K562 (cell line): Measurements from ENCODE around the gene KCNJ11.

Experiments used
- EGR1 ChIP-seq: fragments of 450-650 bp; conservative IDR thresholded peaks from 2 replicates; pipeline ENCODE4 v1.6.1; 2017; ENCODE audit warnings: mild to moderate bottlenecking
- NONO ChIP-seq, 2 experiments: fragments of 200-400 bp in 1 of 2; fragments of 450-650 bp in 1 of 2; formaldehyde crosslinking in 1 of 2; IDR thresholded peaks; 2 replicates each; pipeline ENCODE4 v1.6.1; 2017; ENCODE audit warnings: low read depth in 2 of 2, mild to moderate bottlenecking in 2 of 2, moderate library complexity in 2 of 2, low read length in 1 of 2
- RFX1 ChIP-seq: fragments of 450-650 bp; IDR thresholded peaks from 2 replicates; pipeline ENCODE4 v1.6.1; 2016; ENCODE audit warnings: mild to moderate bottlenecking, moderate library complexity
- ZC3H4 ChIP-seq: sonication (generic); formaldehyde crosslinking; IDR thresholded peaks from 2 replicates; pipeline ENCODE4 v1.9.0; 2021; ENCODE audit warnings: missing genetic modification reagents, borderline replicate concordance
- ZNF707 ChIP-seq: fragments of 250-450 bp; sonication (Bioruptor Pico); conservative IDR thresholded peaks from 2 replicates; pipeline ENCODE4 v1.8.0; 2022; ENCODE audit warnings: inconsistent platforms, mild to moderate bottlenecking, moderate library complexity
- TF ChIP-seq, protein P1 (sequence below): sonication (generic); formaldehyde crosslinking; IDR thresholded peaks from 2 replicates; pipeline ENCODE4 v1.9.0; 2022; ENCODE audit warnings: mild to moderate bottlenecking, missing genetic modification reagents
- TF ChIP-seq, protein P2 (sequence below): sonication (generic); formaldehyde crosslinking; IDR thresholded peaks from 2 replicates; pipeline ENCODE4 v1.8.1; 2023; ENCODE audit warnings: mild to moderate bottlenecking, missing genetic modification reagents
- TF ChIP-seq, protein P3 (sequence below): sonication (generic); formaldehyde crosslinking; IDR thresholded peaks from 2 replicates; pipeline ENCODE4 v1.8.1; 2022; ENCODE audit warnings: missing genetic modification reagents
- TF ChIP-seq, protein P4 (sequence below): fragments of 450-650 bp; IDR thresholded peaks from 2 replicates; pipeline ENCODE4 v1.7.0; 2016; ENCODE audit warnings: borderline replicate concordance
- TF ChIP-seq, protein P5 (sequence below), 2 experiments: fragments of 450-650 bp; IDR thresholded peaks; 2 replicates each; pipeline ENCODE4 v1.6.1; 2016

GRCh38 chr11:17376493-17376892, 12.0 kb downstream of the KCNJ11 start:
- TF ChIP-seq ZC3H4 (CRISPR knock-in tag) = no peak
- no peak for TF ChIP-seq RFX1
- TF ChIP-seq, protein P1, sequence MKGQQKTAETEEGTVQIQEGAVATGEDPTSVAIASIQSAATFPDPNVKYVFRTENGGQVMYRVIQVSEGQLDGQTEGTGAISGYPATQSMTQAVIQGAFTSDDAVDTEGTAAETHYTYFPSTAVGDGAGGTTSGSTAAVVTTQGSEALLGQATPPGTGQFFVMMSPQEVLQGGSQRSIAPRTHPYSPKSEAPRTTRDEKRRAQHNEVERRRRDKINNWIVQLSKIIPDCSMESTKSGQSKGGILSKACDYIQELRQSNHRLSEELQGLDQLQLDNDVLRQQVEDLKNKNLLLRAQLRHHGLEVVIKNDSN (CRISPR knock-in tag) = no peak
- TF ChIP-seq, protein P2, sequence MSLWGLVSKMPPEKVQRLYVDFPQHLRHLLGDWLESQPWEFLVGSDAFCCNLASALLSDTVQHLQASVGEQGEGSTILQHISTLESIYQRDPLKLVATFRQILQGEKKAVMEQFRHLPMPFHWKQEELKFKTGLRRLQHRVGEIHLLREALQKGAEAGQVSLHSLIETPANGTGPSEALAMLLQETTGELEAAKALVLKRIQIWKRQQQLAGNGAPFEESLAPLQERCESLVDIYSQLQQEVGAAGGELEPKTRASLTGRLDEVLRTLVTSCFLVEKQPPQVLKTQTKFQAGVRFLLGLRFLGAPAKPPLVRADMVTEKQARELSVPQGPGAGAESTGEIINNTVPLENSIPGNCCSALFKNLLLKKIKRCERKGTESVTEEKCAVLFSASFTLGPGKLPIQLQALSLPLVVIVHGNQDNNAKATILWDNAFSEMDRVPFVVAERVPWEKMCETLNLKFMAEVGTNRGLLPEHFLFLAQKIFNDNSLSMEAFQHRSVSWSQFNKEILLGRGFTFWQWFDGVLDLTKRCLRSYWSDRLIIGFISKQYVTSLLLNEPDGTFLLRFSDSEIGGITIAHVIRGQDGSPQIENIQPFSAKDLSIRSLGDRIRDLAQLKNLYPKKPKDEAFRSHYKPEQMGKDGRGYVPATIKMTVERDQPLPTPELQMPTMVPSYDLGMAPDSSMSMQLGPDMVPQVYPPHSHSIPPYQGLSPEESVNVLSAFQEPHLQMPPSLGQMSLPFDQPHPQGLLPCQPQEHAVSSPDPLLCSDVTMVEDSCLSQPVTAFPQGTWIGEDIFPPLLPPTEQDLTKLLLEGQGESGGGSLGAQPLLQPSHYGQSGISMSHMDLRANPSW (CRISPR knock-in tag) = no peak
- TF ChIP-seq, protein P3, sequence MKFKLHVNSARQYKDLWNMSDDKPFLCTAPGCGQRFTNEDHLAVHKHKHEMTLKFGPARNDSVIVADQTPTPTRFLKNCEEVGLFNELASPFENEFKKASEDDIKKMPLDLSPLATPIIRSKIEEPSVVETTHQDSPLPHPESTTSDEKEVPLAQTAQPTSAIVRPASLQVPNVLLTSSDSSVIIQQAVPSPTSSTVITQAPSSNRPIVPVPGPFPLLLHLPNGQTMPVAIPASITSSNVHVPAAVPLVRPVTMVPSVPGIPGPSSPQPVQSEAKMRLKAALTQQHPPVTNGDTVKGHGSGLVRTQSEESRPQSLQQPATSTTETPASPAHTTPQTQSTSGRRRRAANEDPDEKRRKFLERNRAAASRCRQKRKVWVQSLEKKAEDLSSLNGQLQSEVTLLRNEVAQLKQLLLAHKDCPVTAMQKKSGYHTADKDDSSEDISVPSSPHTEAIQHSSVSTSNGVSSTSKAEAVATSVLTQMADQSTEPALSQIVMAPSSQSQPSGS (CRISPR knock-in tag) = no peak
- TF ChIP-seq, protein P4, sequence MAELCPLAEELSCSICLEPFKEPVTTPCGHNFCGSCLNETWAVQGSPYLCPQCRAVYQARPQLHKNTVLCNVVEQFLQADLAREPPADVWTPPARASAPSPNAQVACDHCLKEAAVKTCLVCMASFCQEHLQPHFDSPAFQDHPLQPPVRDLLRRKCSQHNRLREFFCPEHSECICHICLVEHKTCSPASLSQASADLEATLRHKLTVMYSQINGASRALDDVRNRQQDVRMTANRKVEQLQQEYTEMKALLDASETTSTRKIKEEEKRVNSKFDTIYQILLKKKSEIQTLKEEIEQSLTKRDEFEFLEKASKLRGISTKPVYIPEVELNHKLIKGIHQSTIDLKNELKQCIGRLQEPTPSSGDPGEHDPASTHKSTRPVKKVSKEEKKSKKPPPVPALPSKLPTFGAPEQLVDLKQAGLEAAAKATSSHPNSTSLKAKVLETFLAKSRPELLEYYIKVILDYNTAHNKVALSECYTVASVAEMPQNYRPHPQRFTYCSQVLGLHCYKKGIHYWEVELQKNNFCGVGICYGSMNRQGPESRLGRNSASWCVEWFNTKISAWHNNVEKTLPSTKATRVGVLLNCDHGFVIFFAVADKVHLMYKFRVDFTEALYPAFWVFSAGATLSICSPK = no peak
- TF ChIP-seq NONO (IDR thresholded peaks at IDR 0.05; ENCODE audit: low read depth in 2 of 2, low read length in 1 of 2) = no peak
- TF ChIP-seq, protein P5, sequence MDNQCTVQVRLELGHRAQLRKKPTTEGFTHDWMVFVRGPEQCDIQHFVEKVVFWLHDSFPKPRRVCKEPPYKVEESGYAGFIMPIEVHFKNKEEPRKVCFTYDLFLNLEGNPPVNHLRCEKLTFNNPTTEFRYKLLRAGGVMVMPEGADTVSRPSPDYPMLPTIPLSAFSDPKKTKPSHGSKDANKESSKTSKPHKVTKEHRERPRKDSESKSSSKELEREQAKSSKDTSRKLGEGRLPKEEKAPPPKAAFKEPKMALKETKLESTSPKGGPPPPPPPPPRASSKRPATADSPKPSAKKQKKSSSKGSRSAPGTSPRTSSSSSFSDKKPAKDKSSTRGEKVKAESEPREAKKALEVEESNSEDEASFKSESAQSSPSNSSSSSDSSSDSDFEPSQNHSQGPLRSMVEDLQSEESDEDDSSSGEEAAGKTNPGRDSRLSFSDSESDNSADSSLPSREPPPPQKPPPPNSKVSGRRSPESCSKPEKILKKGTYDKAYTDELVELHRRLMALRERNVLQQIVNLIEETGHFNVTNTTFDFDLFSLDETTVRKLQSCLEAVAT (IDR thresholded peaks at IDR 0.05) = no peak
- no peak for TF ChIP-seq ZNF707 (CRISPR knock-in tag)
- no peak for TF ChIP-seq EGR1
